PC-3 (cell line): ENCODE measurements around the gene CDC42BPB. TPM values are rescaled to one million over a fixed set of nuclear protein-coding genes. Genes with fewer than 3 reads are reported as not detected.
"Not testable (repeated sequence)": the region's sequence is repeated elsewhere in the genome, so short reads cannot be mapped to it uniquely, and the experiment has no call there.

Source experiments
- ATAC-seq: fragments of 200-7000 bp; cut with Tn5 transposase; 2 replicates; pipeline ENCODE4 v1.9.1; 2020; ENCODE audit warnings: mild to moderate bottlenecking, moderate library complexity
- BruUV-seq: library from RNA; stranded (reverse); fragments of 400-500 nt; replicated peaks from 2 replicates; lab custom pipeline; 2021; lab: Mats Ljungman, UMichigan
- CTCF ChIA-PET: fragments of 300-600 bp; sonication (Branson Sonifier 250); formaldehyde crosslinking; loops from one replicate; lab custom pipeline; 2022; ENCODE audit warnings: antibody characterized with exemption; lab: Charles Lee
- POLR2A ChIA-PET: fragments of 300-600 bp; sonication (Branson Sonifier 250); formaldehyde crosslinking; loops from one replicate; lab custom pipeline; 2022; ENCODE audit warnings: antibody characterized with exemption; ENCODE audit not compliant: unreplicated experiment; lab: Charles Lee
- DNase-seq: peaks from one replicate; pipeline ENCODE4 v3.0.0-alpha.2; 2015
- H2AFZ ChIP-seq: fragments of 300-600 bp; sonication (generic); 2 replicates; pipeline ENCODE4 v1.6.0; 2016; ENCODE audit warnings: antibody characterized with exemption, low read length
- H3F3A ChIP-seq: fragments of 300-600 bp; sonication (generic); one replicate; pipeline ENCODE4 v1.6.0; 2017; ENCODE audit warnings: antibody characterized with exemption, low read length, control low read depth, mild to moderate bottlenecking; ENCODE audit not compliant: unreplicated experiment
- H3K27ac ChIP-seq: fragments of 300-600 bp; sonication (generic); 2 replicates; pipeline ENCODE4 v1.5.1; 2016; ENCODE audit warnings: mild to moderate bottlenecking, low read length
- H3K27me3 ChIP-seq: fragments of 300-600 bp; sonication (generic); 2 replicates; pipeline ENCODE4 v1.6.1; 2016; ENCODE audit warnings: low read length, mixed read lengths
- H3K36me3 ChIP-seq: fragments of 300-600 bp; sonication (generic); 2 replicates; pipeline ENCODE4 v1.6.1; 2016; ENCODE audit warnings: low read depth, mixed run types, low read length, mixed read lengths
- H3K4me1 ChIP-seq: fragments of 300-600 bp; sonication (generic); 2 replicates; pipeline ENCODE4 v1.5.1; 2016; ENCODE audit warnings: low read length; ENCODE audit not compliant: insufficient read depth
- H3K4me2 ChIP-seq: fragments of 300-600 bp; sonication (generic); 2 replicates; pipeline ENCODE4 v1.6.0; 2016; ENCODE audit warnings: low read length
- H3K4me3 ChIP-seq: fragments of 300-600 bp; sonication (generic); 2 replicates; pipeline ENCODE4 v1.5.1; 2016; ENCODE audit warnings: mild to moderate bottlenecking, low read length, mixed read lengths
- H3K79me2 ChIP-seq: fragments of 300-600 bp; sonication (generic); 2 replicates; pipeline ENCODE4 v1.6.1; 2017; ENCODE audit warnings: low read length, mixed read lengths
- H3K9ac ChIP-seq: fragments of 300-600 bp; sonication (generic); 2 replicates; pipeline ENCODE4 v1.6.0; 2016; ENCODE audit warnings: mild to moderate bottlenecking, low read length
- H3K9me2 ChIP-seq: fragments of 300-600 bp; sonication (generic); replicated peaks from 2 replicates; pipeline ENCODE4 v1.6.1; 2016; ENCODE audit warnings: mixed run types, low read length, mixed read lengths
- H3K9me3 ChIP-seq: fragments of 300-600 bp; sonication (generic); 2 replicates; pipeline ENCODE4 v1.6.1; 2016; ENCODE audit warnings: low read length, mixed read lengths
- H4K20me1 ChIP-seq: fragments of 300-600 bp; sonication (generic); 2 replicates; pipeline ENCODE4 v1.6.1; 2016; ENCODE audit warnings: low read length, mixed read lengths
- EZH2 ChIP-seq: fragments of 300-600 bp; sonication (generic); IDR thresholded peaks from one replicate; pipeline ENCODE4 v1.6.1; 2017; ENCODE audit warnings: antibody characterized with exemption, mild to moderate bottlenecking, low read length; ENCODE audit not compliant: unreplicated experiment
- EZH2phosphoT487 ChIP-seq: fragments of 300-600 bp; sonication (generic); IDR thresholded peaks from 2 replicates; pipeline ENCODE4 v1.6.1; 2018; ENCODE audit warnings: mild to moderate bottlenecking, antibody characterized with exemption, low read length, borderline replicate concordance
- intact Hi-C: fragments of 100-400 bp; cut with micrococcal nuclease; formaldehyde crosslinking; loops from 2 replicates; pipeline ENCODE4 v1.9.0; 2023
- total RNA-seq: library from RNA; depleted of rRNA; stranded (reverse); fragments of >200 nt; gene quantifications from 2 replicates; pipeline ENCODE4 v1.2.3, GENCODE V29; 2014
- TF ChIP-seq, protein P1 (sequence below): fragments of 300-600 bp; sonication (generic); conservative IDR thresholded peaks from 2 replicates; pipeline ENCODE4 v1.5.1; 2017; ENCODE audit warnings: antibody characterized with exemption, low read depth, mild to moderate bottlenecking, low read length

The CDC42BPB gene
- total RNA-seq, 1 experiment from 2014 or later = 73.0 TPM

DNA sequence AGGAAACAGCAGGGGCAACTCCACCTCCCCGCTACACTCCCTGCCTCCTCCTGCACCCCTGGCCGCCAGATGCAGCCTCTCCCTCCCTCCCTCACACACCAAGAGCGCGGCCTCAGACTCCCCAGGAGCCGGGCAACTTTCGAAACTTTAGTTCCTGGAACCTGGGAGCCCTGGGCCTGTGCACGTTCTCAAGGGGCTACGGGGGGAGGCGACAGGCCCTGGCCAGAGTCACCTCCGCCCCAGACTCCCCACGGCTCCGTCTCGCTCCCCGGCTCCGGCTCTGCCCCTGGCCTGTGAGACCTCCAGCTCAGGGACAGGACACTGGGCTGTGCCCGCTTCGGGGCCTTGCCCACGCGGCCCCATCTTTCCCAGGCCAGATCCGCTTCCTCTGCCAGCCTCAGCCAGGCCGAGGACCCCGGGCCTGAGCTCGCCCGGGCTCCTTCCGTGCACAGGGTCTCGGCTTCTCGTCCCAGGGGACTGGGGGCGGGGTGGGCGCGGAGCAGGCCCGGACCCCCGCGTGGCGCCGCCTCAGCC is 129.4 kb downstream of the CDC42BPB start:
- DNase-seq = no peak
- H3K36me3 ChIP-seq = no peaks in the 10 kb centered on the region
- no peaks in the 10 kb centered on the region for H3K9me2 ChIP-seq
- BruUV-seq = no TSS peak
- no peak for ATAC-seq
- ChIA-PET POLR2A (no interaction called here), CTCF (no interaction called here)
- H3K4me1 ChIP-seq = peaks cover 8% of the 10 kb centered on the region; the same call in 1 of the 2 replicates
- H3K27ac ChIP-seq = no peak overlapping the region
- no peak overlapping the region for H3K4me3 ChIP-seq
- TF ChIP-seq EZH2 (no peak), EZH2phosphoT487 (no peak)
- TF ChIP-seq, protein P1, sequence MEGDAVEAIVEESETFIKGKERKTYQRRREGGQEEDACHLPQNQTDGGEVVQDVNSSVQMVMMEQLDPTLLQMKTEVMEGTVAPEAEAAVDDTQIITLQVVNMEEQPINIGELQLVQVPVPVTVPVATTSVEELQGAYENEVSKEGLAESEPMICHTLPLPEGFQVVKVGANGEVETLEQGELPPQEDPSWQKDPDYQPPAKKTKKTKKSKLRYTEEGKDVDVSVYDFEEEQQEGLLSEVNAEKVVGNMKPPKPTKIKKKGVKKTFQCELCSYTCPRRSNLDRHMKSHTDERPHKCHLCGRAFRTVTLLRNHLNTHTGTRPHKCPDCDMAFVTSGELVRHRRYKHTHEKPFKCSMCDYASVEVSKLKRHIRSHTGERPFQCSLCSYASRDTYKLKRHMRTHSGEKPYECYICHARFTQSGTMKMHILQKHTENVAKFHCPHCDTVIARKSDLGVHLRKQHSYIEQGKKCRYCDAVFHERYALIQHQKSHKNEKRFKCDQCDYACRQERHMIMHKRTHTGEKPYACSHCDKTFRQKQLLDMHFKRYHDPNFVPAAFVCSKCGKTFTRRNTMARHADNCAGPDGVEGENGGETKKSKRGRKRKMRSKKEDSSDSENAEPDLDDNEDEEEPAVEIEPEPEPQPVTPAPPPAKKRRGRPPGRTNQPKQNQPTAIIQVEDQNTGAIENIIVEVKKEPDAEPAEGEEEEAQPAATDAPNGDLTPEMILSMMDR = no peak
- intact Hi-C loops = no loop called here
- no peaks in the 10 kb centered on the region for H3F3A ChIP-seq
- no peak overlapping the region for H3K9ac ChIP-seq
- no peaks in the 10 kb centered on the region for H3K79me2 ChIP-seq
- H2AFZ ChIP-seq = no peak overlapping the region
- H3K27me3 ChIP-seq = peaks cover 5% of the 10 kb centered on the region
- no peaks in the 10 kb centered on the region for H3K9me3 ChIP-seq
- H3K4me2 ChIP-seq = no peak overlapping the region
- no peaks in the 10 kb centered on the region for H4K20me1 ChIP-seq

DNA sequence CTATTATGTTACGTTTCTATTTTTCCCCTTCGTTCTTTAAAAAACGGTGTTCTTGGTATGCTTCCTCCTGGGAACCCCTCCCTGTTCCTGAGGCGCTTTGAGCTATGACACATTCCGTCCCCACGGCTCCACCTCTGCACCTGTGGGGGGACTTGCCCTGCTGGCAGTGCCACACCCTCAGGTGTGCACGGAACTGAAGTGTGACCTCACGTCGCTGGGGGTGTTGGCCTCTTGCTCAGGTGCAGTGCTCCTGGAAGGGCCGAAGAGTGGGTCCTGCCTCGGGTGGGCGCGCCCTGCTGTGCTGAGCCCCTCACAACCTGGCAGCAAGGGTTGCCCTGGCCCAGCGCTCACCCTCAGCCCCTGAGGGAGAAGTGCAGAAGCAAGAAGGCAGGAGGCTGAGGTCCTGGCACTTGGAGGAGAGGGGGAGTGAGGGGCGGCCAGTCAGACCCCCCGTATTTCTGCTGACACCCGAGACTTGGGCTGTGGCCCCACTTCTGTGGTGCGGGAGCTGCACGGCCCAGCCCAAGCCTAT is 129.9 kb downstream of the CDC42BPB start:
- DNase-seq (peak; percentile 33), ATAC-seq (no peak)
- H2AFZ ChIP-seq = no peak overlapping the region
- H3K79me2 ChIP-seq = no peaks in the 10 kb centered on the region
- no peak overlapping the region for H3K4me2 ChIP-seq
- no peak overlapping the region for H3K9ac ChIP-seq
- no peaks in the 10 kb centered on the region for H3F3A ChIP-seq
- H3K36me3 ChIP-seq = no peaks in the 10 kb centered on the region
- TF ChIP-seq, protein P1 = no peak
- no peak for TF ChIP-seq EZH2
- TF ChIP-seq EZH2phosphoT487 = no peak
- no peaks in the 10 kb centered on the region for H3K9me3 ChIP-seq
- no peak overlapping the region for H3K4me3 ChIP-seq
- peaks cover 5% of the 10 kb centered on the region for H3K27me3 ChIP-seq
- peaks cover 8% of the 10 kb centered on the region; the same call in 1 of the 2 replicates for H3K4me1 ChIP-seq
- intact Hi-C loops = no loop called here
- H3K9me2 ChIP-seq = no peaks in the 10 kb centered on the region
- ChIA-PET CTCF (no interaction called here), POLR2A (no interaction called here)
- H3K27ac ChIP-seq = no peak overlapping the region
- no TSS peak for BruUV-seq
- no peaks in the 10 kb centered on the region for H4K20me1 ChIP-seq

DNA sequence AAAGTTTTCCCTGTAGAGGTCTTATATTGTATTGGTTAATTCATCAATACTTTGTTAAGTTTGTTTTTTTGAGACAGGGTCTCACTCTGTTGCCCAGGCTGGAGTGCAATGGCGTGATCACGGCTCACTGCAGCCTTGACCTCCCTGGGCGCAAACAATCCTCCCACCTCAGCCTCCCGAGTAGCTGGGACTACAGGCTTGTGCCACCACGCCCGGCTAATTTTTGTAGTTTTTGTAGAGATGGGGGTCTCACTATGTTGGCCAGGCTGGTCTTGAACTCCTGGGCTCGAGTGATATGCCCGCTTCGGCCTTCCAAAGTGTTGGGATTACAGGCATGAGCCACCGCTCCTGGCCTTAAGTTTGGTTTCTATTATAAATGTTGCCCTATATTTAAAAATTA is 130.5 kb downstream of the CDC42BPB start:
- H3K27me3 ChIP-seq, H3K4me1 ChIP-seq, H3K4me2 ChIP-seq, H3K27ac ChIP-seq, H3K9ac ChIP-seq, CTCF ChIA-PET, H3K4me3 ChIP-seq, H3K9me2 ChIP-seq, POLR2A ChIA-PET, H3K9me3 ChIP-seq, H3F3A ChIP-seq, DNase-seq, H4K20me1 ChIP-seq, ATAC-seq, H3K36me3 ChIP-seq, H2AFZ ChIP-seq, intact Hi-C loops, H3K79me2 ChIP-seq, BruUV-seq: not testable (repeated sequence)
